Activated naive CD8-positive, alpha-beta T cell treated with anti-CD3 and anti-CD28 coated beads, Interleukin-2, amount 50 U/mL, for 24 hours (primary cell): Measurements from ENCODE around the gene AKAP13.

ENCODE experiments used
- ATAC-seq: fragments of 150-1000 bp; cut with Tn5 transposase; one replicate; pipeline ENCODE4 v1.10.0; 2021
- DNase-seq: peaks from one replicate; pipeline ENCODE4 v3.0.0; 2021
- H3K27ac Mint-ChIP-seq: one replicate; pipeline ENCODE4 v1.8.0; 2021; ENCODE audit warnings: mild to moderate bottlenecking, mixed read lengths
- H3K27me3 Mint-ChIP-seq: one replicate; pipeline ENCODE4 v1.8.0; 2021; ENCODE audit warnings: mixed read lengths
- H3K36me3 Mint-ChIP-seq: one replicate; pipeline ENCODE4 v1.8.0; 2021; ENCODE audit warnings: low read depth, mixed read lengths
- H3K4me1 Mint-ChIP-seq: one replicate; pipeline ENCODE4 v1.8.0; 2021; ENCODE audit warnings: mixed read lengths
- H3K4me3 Mint-ChIP-seq: one replicate; pipeline ENCODE4 v1.8.0; 2021; ENCODE audit warnings: mild to moderate bottlenecking, moderate library complexity, mixed read lengths
- H3K9me3 Mint-ChIP-seq: one replicate; pipeline ENCODE4 v1.8.0; 2021; ENCODE audit warnings: mixed read lengths

Gene AKAP13

GRCh38 chr15:85730001-85730820, 349.8 kb downstream of the AKAP13 start:
- Mint-ChIP-seq H3K27ac (peak overlapping the region; percentile 61), H3K4me1 (peaks cover 25% of the 10 kb centered on the region), H3K4me3 (no peak overlapping the region), H3K9me3 (peaks cover 11% of the 10 kb centered on the region), H3K27me3 (no peaks in the 10 kb centered on the region), H3K36me3 (peaks cover 68% of the 10 kb centered on the region)
- ATAC-seq, result peak; percentile 75
- DNase-seq, result no peak

- H3K36me3 Mint-ChIP-seq, result peaks cover 70% of the 10 kb centered on the region
- H3K27ac Mint-ChIP-seq, result no peak overlapping the region
- ATAC-seq, result no peak
- H3K27me3 Mint-ChIP-seq, result no peaks in the 10 kb centered on the region
- no peak overlapping the region for H3K4me3 Mint-ChIP-seq
- H3K4me1 Mint-ChIP-seq, result peaks cover 16% of the 10 kb centered on the region
- DNase-seq, result no peak
- H3K9me3 Mint-ChIP-seq, result peaks cover 11% of the 10 kb centered on the region
Measured at GRCh38 chr15:85733416-85733815, 353.0 kb downstream of the AKAP13 start.

GRCh38 chr15:85737061-85737460, 356.7 kb downstream of the AKAP13 start:
- DNase-seq (no peak), ATAC-seq (no peak)
- peaks cover 64% of the 10 kb centered on the region for H3K36me3 Mint-ChIP-seq
- peaks cover 11% of the 10 kb centered on the region for H3K9me3 Mint-ChIP-seq
- H3K4me1 Mint-ChIP-seq, result peaks cover 2% of the 10 kb centered on the region
- no peak overlapping the region for H3K4me3 Mint-ChIP-seq
- H3K27ac Mint-ChIP-seq, result no peak overlapping the region
- no peaks in the 10 kb centered on the region for H3K27me3 Mint-ChIP-seq

GRCh38 chr15:85741021-85741421, 360.6 kb downstream of the AKAP13 start:
- H3K4me1 Mint-ChIP-seq, result no peaks in the 10 kb centered on the region
- H3K27ac Mint-ChIP-seq, result peak overlapping the region; percentile 19
- peaks cover 59% of the 10 kb centered on the region for H3K36me3 Mint-ChIP-seq
- ATAC-seq (no peak), DNase-seq (no peak)
- no peaks in the 10 kb centered on the region for H3K27me3 Mint-ChIP-seq
- H3K4me3 Mint-ChIP-seq, result no peak overlapping the region
- no peaks in the 10 kb centered on the region for H3K9me3 Mint-ChIP-seq

GRCh38 chr15:85741662-85742061, 361.3 kb downstream of the AKAP13 start:
- ATAC-seq (no peak), DNase-seq (no peak)
- Mint-ChIP-seq H3K4me3 (no peak overlapping the region), H3K9me3 (no peaks in the 10 kb centered on the region), H3K27ac (peak overlapping the region; percentile 19), H3K27me3 (no peaks in the 10 kb centered on the region), H3K4me1 (no peaks in the 10 kb centered on the region), H3K36me3 (peaks cover 56% of the 10 kb centered on the region)

GRCh38 chr15:85742186-85742821, 361.9 kb downstream of the AKAP13 start:
- Mint-ChIP-seq H3K36me3 (peaks cover 51% of the 10 kb centered on the region), H3K4me3 (no peak overlapping the region)

GRCh38 chr15:85743392-85744055, 363.1 kb downstream of the AKAP13 start:
- ATAC-seq (no peak), DNase-seq (no peak)
- Mint-ChIP-seq H3K4me1 (no peaks in the 10 kb centered on the region), H3K27ac (peak overlapping the region; percentile 39), H3K27me3 (no peaks in the 10 kb centered on the region), H3K36me3 (peaks cover 48% of the 10 kb centered on the region), H3K4me3 (no peak overlapping the region), H3K9me3 (no peaks in the 10 kb centered on the region)

More at GRCh38 chr15:85742186-85742821, 361.9 kb downstream of the AKAP13 start:
- Mint-ChIP-seq H3K4me1 (no peaks in the 10 kb centered on the region), H3K27me3 (no peaks in the 10 kb centered on the region), H3K9me3 (no peaks in the 10 kb centered on the region), H3K27ac (peak overlapping the region; percentile 17)
- ATAC-seq (no peak), DNase-seq (no peak)

GRCh38 chr15:85744579-85744978, 364.2 kb downstream of the AKAP13 start:
- no peak for ATAC-seq
- Mint-ChIP-seq H3K4me1 (no peaks in the 10 kb centered on the region), H3K36me3 (peaks cover 43% of the 10 kb centered on the region)

GRCh38 chr15:85745023-85745422, 364.6 kb downstream of the AKAP13 start:
- Mint-ChIP-seq H3K27ac (no peak overlapping the region), H3K9me3 (no peaks in the 10 kb centered on the region), H3K4me3 (no peak overlapping the region), H3K4me1 (no peaks in the 10 kb centered on the region), H3K36me3 (peaks cover 40% of the 10 kb centered on the region), H3K27me3 (no peaks in the 10 kb centered on the region)
- DNase-seq (no peak), ATAC-seq (no peak)

More at GRCh38 chr15:85744579-85744978, 364.2 kb downstream of the AKAP13 start:
- no peaks in the 10 kb centered on the region for H3K27me3 Mint-ChIP-seq
- DNase-seq, result no peak
- H3K27ac Mint-ChIP-seq, result no peak overlapping the region
- H3K4me3 Mint-ChIP-seq, result no peak overlapping the region
- H3K9me3 Mint-ChIP-seq, result no peaks in the 10 kb centered on the region

GRCh38 chr15:85745525-85746150, 365.2 kb downstream of the AKAP13 start:
- Mint-ChIP-seq H3K4me3 (no peak overlapping the region), H3K4me1 (no peaks in the 10 kb centered on the region), H3K27me3 (no peaks in the 10 kb centered on the region), H3K9me3 (no peaks in the 10 kb centered on the region), H3K27ac (no peak overlapping the region), H3K36me3 (peaks cover 35% of the 10 kb centered on the region)
- no peak for DNase-seq
- no peak for ATAC-seq

GRCh38 chr15:85746641-85747040, 366.2 kb downstream of the AKAP13 start:
- no peak for DNase-seq
- H3K4me3 Mint-ChIP-seq, result no peak overlapping the region
- H3K9me3 Mint-ChIP-seq, result no peaks in the 10 kb centered on the region
- H3K27me3 Mint-ChIP-seq, result no peaks in the 10 kb centered on the region
- peaks cover 8% of the 10 kb centered on the region for H3K4me1 Mint-ChIP-seq
- H3K36me3 Mint-ChIP-seq, result peaks cover 31% of the 10 kb centered on the region
- H3K27ac Mint-ChIP-seq, result peak overlapping the region; percentile 50
- no peak for ATAC-seq

GRCh38 chr15:85748176-85748575, 367.8 kb downstream of the AKAP13 start:
- Mint-ChIP-seq H3K4me3 (no peak overlapping the region), H3K4me1 (peaks cover 16% of the 10 kb centered on the region), H3K9me3 (no peaks in the 10 kb centered on the region), H3K36me3 (peaks cover 22% of the 10 kb centered on the region), H3K27me3 (no peaks in the 10 kb centered on the region), H3K27ac (no peak overlapping the region)
- no peak for ATAC-seq
- no peak for DNase-seq

GRCh38 chr15:85748729-85749128, 368.3 kb downstream of the AKAP13 start:
- ATAC-seq, result no peak
- no peak for DNase-seq
- H3K27ac Mint-ChIP-seq, result no peak overlapping the region
- H3K27me3 Mint-ChIP-seq, result no peaks in the 10 kb centered on the region
- no peaks in the 10 kb centered on the region for H3K9me3 Mint-ChIP-seq
- peaks cover 16% of the 10 kb centered on the region for H3K4me1 Mint-ChIP-seq
- H3K36me3 Mint-ChIP-seq, result peaks cover 18% of the 10 kb centered on the region
- no peak overlapping the region for H3K4me3 Mint-ChIP-seq

- no peaks in the 10 kb centered on the region for H3K27me3 Mint-ChIP-seq
- H3K36me3 Mint-ChIP-seq, result peaks cover 11% of the 10 kb centered on the region
Measured at GRCh38 chr15:85749261-85750151, 369.1 kb downstream of the AKAP13 start.

More at GRCh38 chr15:85749261-85750151, 369.1 kb downstream of the AKAP13 start:
- no peak overlapping the region for H3K4me3 Mint-ChIP-seq
- no peak for ATAC-seq
- no peaks in the 10 kb centered on the region for H3K9me3 Mint-ChIP-seq
- peaks cover 16% of the 10 kb centered on the region for H3K4me1 Mint-ChIP-seq
- DNase-seq, result no peak
- peak overlapping the region; percentile 29 for H3K27ac Mint-ChIP-seq
